NCI-H2171 treated with DMSO at 0.1 percent for 48 hours (cell line): Measurements from ENCODE around the gene MRC1.

Experiments used
- DNase-seq: peaks from one replicate; lab custom pipeline; 2025; lab: John Stamatoyannopoulos, UW

Gene MRC1

DNA sequence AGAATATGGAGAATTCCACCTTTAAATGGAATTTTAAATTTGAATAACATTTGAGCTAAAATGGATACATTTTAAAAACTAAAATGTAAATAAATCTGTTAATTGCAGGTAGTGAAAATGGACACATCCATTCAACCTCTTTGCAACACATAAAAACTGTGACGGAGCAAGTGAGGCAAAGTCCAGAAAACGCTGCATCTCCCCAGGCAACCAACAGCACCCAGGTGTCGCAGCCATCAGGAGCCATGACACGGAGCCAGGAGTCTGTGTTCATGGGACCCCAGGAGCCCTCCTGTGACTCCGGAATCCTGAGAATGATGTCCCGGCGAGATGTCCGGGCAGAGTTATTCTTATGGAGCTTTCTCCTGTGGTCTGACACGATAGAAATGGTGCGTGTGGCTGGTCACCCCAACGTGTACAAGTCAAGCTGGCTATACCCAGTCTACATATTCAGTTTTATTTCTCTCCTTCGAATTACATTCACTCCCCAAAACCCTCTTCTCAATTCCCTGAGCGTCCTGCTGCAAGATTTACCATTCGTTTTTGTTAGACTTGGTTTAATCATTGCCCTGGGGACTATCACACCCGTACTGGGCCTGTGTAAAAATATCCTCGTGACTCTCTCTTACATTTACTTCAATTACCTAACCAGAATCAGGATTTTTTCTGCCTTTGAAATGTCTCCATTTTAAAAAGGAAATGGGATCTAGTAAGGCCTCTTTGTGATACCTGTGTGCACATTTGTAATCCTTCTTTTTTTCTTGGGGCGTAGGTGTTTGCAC lies 13.1 kb upstream of the MRC1 start:
- DNase-seq = no peak

GRCh38 chr10:17801507-17801906 lies 7.6 kb upstream of the MRC1 start:
- DNase-seq = no peak

GRCh38 chr10:17802350-17802749 lies 6.8 kb upstream of the MRC1 start:
- no peak for DNase-seq

GRCh38 chr10:17802976-17803375 lies 6.2 kb upstream of the MRC1 start:
- DNase-seq = no peak

DNA sequence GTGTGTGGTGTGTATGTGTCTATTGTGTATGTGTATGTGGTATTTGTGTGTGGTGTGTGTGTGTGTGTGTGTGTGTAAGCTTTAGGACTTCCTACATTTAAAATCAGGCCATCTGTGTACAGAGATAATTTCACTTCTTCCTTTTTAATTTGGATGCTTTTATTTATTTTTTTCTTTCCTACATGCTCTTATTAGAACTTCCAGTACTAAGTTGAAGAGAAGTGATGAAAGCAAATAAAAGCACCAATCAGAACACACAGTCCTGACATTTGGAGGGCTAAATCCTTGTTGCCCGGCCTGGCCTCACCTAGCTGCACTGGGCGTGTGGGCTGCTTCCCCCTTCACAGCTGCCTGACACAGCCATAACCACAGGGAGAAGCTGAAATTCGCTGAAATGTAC lies 3.8 kb upstream of the MRC1 start:
- DNase-seq = no peak

DNA sequence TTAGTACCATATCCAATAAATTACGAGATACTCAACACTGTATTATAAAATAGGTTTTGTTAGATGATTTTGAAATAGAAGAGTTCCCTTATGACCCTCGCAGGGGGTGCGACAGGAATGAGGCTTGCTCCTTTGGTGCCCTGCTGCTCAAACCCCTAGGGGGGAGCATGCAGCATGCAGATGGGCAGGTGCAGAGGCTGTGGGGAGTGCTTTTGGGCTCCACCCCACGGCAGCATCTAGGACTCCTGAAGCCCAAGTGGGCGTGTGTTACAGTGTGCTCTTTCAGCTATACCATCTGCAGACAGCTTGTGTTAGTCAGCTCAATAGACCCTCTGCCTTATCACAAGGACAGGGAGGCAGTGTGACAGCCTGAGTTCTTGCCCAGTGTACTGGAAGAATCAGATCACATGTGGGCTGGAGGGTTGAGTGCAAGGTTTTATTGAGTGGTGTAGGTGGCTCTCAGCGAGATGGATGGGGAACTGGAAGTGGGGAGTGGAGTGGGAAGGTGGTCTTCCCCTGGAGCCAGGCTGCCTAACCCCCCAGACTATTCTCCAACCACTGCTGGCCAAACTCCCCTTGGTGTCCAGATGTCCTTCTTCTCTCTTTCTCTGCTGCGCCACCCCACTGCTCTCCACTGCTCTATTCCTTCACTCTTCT lies 3.1 kb upstream of the MRC1 start:
- peak; percentile 57 for DNase-seq

- DNase-seq = no peak
Measured at GRCh38 chr10:17811146-17811865, 2.2 kb downstream of the MRC1 start.

DNA sequence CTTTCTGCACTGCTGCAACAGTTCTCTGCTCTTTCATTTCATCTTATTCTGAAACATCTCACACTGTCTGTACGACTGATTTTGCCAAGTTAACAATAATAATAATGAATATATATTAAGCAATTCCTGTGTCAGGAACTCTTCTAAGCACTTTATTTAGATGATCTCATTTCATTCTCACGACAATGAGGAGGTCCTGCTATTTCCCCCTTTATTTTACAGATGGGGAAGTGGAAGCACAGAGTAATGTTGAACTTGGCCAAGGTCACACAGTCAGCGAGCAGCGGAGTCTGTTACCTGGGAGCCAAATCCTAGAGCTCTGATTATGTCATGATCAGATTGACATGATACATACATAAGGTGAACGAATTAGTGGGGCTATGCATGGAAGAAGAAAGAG lies 5.8 kb downstream of the MRC1 start:
- DNase-seq = no peak

DNA sequence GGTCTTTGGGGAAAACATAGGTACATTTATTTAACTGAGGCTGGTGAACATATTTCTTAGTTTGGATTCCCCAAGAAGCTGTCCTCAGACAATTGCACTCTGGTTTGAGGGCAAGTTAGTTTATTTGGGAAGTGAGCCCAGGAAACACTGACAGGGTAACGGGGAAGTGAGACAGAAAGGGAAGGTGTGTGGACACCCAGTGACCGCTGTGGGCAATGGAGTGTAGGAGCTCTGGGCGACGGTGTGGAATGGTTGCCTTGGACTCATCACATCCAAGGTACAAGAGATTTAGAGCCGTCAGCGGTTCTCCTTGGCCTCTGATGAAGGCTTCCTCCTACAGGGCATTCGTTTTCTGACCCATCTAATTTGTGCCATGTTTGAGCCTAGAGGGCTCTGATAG lies 7.1 kb downstream of the MRC1 start:
- no peak for DNase-seq

DNA sequence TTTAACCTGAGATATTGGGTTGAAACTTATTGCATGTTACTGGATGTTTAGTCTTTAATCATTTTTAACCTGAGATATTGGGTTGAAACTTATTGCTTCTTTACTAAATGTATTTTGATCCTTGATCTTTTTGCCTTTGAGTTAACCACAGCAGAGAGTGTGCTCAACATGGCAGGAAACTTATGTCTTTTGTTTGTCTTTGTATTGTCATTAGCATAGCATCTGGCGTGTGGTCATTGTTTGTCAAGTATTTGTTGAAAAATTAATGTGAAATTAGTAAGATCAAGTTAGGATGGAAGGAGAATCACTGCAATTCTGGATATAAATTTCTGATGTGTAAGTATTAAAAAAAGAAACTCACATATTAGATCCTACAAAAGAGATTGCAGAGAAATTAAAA lies 8.2 kb downstream of the MRC1 start:
- no peak for DNase-seq

DNA sequence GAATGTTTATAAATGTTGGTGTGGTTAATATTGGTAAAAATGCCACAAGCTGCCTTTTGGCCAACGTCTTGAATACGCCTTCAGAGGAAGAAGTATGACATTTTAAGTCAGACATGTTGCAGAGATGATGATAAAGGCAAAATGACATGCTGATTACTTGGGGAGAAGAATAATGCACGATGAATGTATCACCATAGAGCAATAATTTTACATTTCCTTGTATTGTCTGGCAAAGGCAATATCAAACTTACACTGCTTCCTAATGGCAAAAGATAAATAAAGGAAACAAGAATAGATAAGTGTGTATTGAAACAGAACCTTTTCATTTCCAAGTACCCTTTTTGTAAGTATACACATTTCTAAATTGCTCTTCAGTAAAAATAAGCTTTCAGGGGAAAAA lies 8.6 kb downstream of the MRC1 start:
- DNase-seq = no peak

DNA sequence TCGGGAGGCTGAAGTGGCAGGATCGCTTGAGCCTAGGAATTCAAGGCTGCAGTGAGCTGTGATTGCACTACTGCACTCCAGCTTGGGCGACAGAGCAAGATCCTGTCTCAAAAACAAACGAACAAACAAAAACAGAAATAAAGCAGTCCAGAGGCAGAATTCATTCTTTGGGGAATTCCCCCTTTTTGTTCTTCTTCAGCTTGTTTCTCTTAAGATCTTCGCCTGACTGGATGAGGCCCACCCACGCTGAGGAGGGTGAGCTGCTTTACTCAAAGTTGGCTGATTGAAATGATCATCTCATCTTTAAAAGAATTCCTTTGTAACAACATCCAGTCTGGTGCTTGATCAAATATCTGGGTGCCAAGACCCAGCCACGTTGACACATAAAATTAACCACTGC lies 10.7 kb downstream of the MRC1 start:
- no peak for DNase-seq

- peak; percentile 15 for DNase-seq
Measured at GRCh38 chr10:17820943-17821342, 11.8 kb downstream of the MRC1 start.

DNA sequence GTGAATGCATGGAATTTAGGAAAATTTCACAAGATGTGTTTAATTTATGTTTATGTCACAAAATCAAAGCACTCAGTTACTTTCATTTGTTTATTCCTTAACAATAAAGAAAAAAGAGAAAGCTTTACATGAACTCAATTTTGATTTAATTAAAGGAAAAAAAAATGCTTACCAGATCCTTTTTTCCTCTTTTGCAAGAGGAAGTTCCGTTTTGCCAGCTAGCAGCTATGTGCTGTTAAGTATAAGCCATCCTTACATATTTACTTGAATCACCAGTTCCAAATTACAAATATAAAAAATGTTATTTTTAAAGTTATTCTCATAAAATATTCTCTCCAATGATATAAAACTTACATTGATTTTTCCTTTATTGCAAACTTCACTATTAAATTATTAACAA lies 12.7 kb downstream of the MRC1 start:
- DNase-seq = no peak

GRCh38 chr10:17831341-17831740 lies 22.2 kb downstream of the MRC1 start:
- no peak for DNase-seq

DNA sequence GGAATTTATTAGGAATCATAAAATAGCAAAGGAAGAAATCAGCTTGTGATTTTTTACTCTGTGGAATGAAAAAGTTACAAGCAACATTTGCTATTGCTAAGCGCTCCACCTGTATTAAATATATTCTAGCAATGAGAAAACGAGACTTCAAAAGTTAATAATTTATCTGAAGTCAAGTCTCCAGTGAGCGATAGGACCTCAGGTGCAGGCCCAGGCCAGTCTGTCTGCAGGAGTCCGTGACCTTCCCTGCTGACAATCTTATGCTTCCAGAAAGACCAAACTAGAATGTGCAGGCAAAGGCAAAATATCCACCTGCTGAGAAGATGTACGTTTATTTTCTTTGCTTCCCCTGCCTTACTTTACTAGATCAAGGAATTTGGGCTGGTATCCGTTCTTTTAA lies 22.7 kb downstream of the MRC1 start:
- DNase-seq = no peak

- no peak for DNase-seq
Measured at GRCh38 chr10:17833656-17834055, 24.5 kb downstream of the MRC1 start.

DNA sequence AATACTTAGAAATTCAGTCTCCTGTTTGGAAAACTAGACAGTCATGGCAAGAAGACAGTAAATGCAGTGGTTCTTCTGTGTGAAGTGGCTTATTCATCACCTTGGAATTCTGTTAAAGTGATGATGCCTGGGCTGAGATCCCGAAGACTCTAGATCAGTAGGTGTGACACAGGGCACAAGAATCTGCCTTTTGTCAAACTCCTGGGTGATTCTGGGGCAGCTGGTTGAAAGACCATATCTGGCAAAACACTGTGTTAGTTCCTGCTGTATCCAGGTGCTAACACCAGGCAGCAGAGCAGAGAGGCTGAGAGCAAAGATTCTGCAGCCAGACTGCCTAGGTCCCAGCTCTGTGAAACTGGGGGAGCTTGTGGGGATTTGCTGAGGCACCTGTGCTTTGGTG lies 26.5 kb downstream of the MRC1 start:
- no peak for DNase-seq

GRCh38 chr10:17836942-17837341 lies 27.8 kb downstream of the MRC1 start:
- no peak for DNase-seq

DNA sequence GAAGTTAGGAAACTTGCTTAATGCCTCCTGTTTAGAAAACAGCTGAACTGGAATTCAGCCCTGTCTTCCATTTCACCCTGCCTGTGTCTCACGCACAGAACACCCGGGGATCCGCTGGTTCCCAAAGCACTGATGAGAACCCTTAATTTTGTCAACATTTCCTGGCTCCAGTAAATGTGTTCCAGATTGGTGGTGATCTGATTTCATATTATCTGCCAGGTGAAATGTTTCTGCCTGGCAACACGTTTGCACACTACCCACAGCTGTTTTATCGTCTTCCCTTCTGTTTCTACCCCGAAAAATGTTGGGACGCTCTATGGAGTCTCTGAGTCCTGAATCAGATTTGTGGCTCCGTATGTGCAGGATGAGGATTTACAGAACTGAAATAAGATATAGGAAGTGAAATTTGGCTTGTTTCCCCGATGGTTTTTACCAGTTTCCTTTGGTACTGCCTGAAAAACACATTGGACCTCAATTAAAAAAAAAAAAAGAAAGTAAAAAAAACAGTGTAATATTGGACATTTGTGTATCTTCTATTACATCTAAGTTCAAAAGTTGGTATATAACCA lies 29.0 kb downstream of the MRC1 start:
- peak; percentile 41 for DNase-seq

DNA sequence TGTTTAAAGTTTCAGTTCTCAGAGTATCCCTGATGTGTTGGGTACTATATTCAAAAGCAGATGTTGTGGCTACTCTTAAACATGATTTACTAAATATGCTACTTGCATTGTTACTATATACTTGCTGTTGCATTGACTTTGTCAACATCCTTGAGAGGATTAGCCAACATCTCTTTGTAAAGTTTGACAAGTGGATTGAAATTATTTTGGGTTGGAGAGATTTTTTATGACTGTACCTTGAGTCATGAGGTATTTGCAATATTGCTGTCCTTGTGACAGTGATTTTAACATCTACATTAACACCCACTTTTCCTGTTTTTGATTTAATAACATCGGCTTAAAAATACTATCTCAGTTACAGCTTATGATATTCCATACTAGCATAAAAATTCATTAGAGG lies 31.9 kb downstream of the MRC1 start:
- DNase-seq = no peak

GRCh38 chr10:17842641-17843040 lies 33.5 kb downstream of the MRC1 start:
- DNase-seq = no peak
